GM12878 (cell line): ENCODE results near the gene UBAP2.

Experiments used
- ETV6 ChIP-seq, 2 experiments: fragments of 450-650 bp in 1 of 2; IDR thresholded peaks in 1 of 2; conservative IDR thresholded peaks in 1 of 2; 2 replicates each; pipeline ENCODE4 v1.6.1; 2014; ENCODE audit warnings: antibody characterized with exemption in 1 of 2, borderline replicate concordance in 1 of 2, low read depth in 1 of 2, mild to moderate bottlenecking in 1 of 2, moderate library complexity in 1 of 2
- KAT2A ChIP-seq: conservative IDR thresholded peaks from 2 replicates; pipeline ENCODE4 v1.6.1; 2011; ENCODE audit warnings: low read depth, low read length; ENCODE audit not compliant: control insufficient read depth
- POLR2A ChIP-seq: IDR thresholded peaks from 2 replicates; pipeline ENCODE4 v1.6.1; 2011; ENCODE audit warnings: low read depth, mild to moderate bottlenecking, low read length
- STAT3 ChIP-seq: IDR thresholded peaks from 2 replicates; pipeline ENCODE4 v1.6.1; 2011; ENCODE audit warnings: low read depth, low read length, improper control_type of control experiment
- SUZ12 ChIP-seq: fragments of 200-600 bp; sonication (generic); IDR thresholded peaks from one replicate; pipeline ENCODE4 v1.6.1; 2018; ENCODE audit warnings: antibody characterized with exemption, mild to moderate bottlenecking; ENCODE audit not compliant: unreplicated experiment
- TARDBP ChIP-seq: IDR thresholded peaks from 2 replicates; pipeline ENCODE4 v1.6.1; 2016; ENCODE audit warnings: borderline replicate concordance

- no peak for TF ChIP-seq KAT2A
- TF ChIP-seq POLR2A, result no peak
- no peak for TF ChIP-seq TARDBP
- no peak for TF ChIP-seq STAT3
- TF ChIP-seq ETV6 (conservative IDR thresholded peaks at IDR 0.05 in 1 of 2, IDR thresholded peaks at IDR 0.05 in 1 of 2; ENCODE audit: borderline replicate concordance in 1 of 2, low read depth in 1 of 2), result no peak
- no peak for TF ChIP-seq SUZ12
These were observed 11.1 kb downstream of the UBAP2 start for GRCh38 chr9:34037626-34038025.
